Stomach (tissue), 4 donors: Measurements from ENCODE around the gene MED13L.

Source experiments
- CTCF ChIP-seq, 7 experiments: fragments of 450-650 bp in 4 of 7; fragments of 200-600 bp in 3 of 7; sonication (generic) in 3 of 7; IDR thresholded peaks; one replicate each; pipeline ENCODE4 v1.5.1; 2016 to 2019; ENCODE audit warnings: antibody characterized with exemption in 7 of 7, control low read depth in 2 of 7, mild to moderate bottlenecking in 1 of 7
- EP300 ChIP-seq: sonication (generic); formaldehyde crosslinking; IDR thresholded peaks from one replicate; pipeline ENCODE4 v1.6.1; 2017; ENCODE audit warnings: antibody characterized with exemption
- POLR2A ChIP-seq, 4 donors: fragments of 450-650 bp; IDR thresholded peaks; one replicate each; pipeline ENCODE4 v1.6.1; 2016; ENCODE audit warnings: antibody characterized with exemption in 4 of 4, control low read depth in 2 of 4, mild to moderate bottlenecking in 1 of 4, moderate library complexity in 1 of 4
- POLR2AphosphoS5 ChIP-seq, 3 donors: sonication (generic); formaldehyde crosslinking; IDR thresholded peaks; one replicate each; pipeline ENCODE4 v1.6.1; 2016; ENCODE audit warnings: antibody characterized with exemption in 3 of 3

- no peak for TF ChIP-seq POLR2AphosphoS5 (IDR thresholded peaks at IDR 0.05)
- TF ChIP-seq CTCF (IDR thresholded peaks at IDR 0.05) = no peak
- TF ChIP-seq POLR2A (IDR thresholded peaks at IDR 0.05) = no peak
- no peak for TF ChIP-seq EP300
Measured at GRCh38 chr12:116242740-116243139, 34.8 kb downstream of the MED13L start.
